Measurements from ENCODE around the gene TMEM229B. TPM values are rescaled to one million over a fixed set of nuclear protein-coding genes. Genes with fewer than 3 reads are reported as not detected.

The TMEM229B gene
- total RNA-seq, 1 donor from 2014 or later = 5.5 TPM

- intact Hi-C loops (cut with DNase I) = no loop called here
- H3K4me3 ChIP-seq = no peak overlapping the region
- H3K27ac ChIP-seq = no peak overlapping the region
- TF ChIP-seq, protein P1, sequence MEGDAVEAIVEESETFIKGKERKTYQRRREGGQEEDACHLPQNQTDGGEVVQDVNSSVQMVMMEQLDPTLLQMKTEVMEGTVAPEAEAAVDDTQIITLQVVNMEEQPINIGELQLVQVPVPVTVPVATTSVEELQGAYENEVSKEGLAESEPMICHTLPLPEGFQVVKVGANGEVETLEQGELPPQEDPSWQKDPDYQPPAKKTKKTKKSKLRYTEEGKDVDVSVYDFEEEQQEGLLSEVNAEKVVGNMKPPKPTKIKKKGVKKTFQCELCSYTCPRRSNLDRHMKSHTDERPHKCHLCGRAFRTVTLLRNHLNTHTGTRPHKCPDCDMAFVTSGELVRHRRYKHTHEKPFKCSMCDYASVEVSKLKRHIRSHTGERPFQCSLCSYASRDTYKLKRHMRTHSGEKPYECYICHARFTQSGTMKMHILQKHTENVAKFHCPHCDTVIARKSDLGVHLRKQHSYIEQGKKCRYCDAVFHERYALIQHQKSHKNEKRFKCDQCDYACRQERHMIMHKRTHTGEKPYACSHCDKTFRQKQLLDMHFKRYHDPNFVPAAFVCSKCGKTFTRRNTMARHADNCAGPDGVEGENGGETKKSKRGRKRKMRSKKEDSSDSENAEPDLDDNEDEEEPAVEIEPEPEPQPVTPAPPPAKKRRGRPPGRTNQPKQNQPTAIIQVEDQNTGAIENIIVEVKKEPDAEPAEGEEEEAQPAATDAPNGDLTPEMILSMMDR (IDR thresholded peaks at IDR 0.05) = no peak
- H3K4me1 ChIP-seq = no peaks in the 10 kb centered on the region
- no peaks in the 10 kb centered on the region for H3K36me3 ChIP-seq
- no peaks in the 10 kb centered on the region for H3K9me3 ChIP-seq
- DNase-seq (ENCODE audit: low spot score in 2 of 2) = no peak
- no peaks in the 10 kb centered on the region for H3K27me3 ChIP-seq
These were observed 21.6 kb upstream of the TMEM229B start for GRCh38 chr14:67510121-67510520.

- no peaks in the 10 kb centered on the region for H3K9me3 ChIP-seq
- H3K36me3 ChIP-seq = no peaks in the 10 kb centered on the region
- TF ChIP-seq, protein P1 (IDR thresholded peaks at IDR 0.05) = no peak
- H3K27ac ChIP-seq = no peak overlapping the region
- no peaks in the 10 kb centered on the region for H3K27me3 ChIP-seq
- H3K4me1 ChIP-seq = no peaks in the 10 kb centered on the region
- intact Hi-C loops (cut with DNase I) = no loop called here
- DNase-seq (ENCODE audit: low spot score in 2 of 2) = no peak
- H3K4me3 ChIP-seq = no peak overlapping the region
These were observed 20.4 kb upstream of the TMEM229B start for GRCh38 chr14:67508956-67509355.

GRCh38 chr14:67505254-67505653, 16.7 kb upstream of the TMEM229B start:
- H3K27me3 ChIP-seq = no peaks in the 10 kb centered on the region
- H3K4me1 ChIP-seq = no peaks in the 10 kb centered on the region
- DNase-seq (ENCODE audit: low spot score in 2 of 2) = no peak
- no peak overlapping the region for H3K27ac ChIP-seq
- no peaks in the 10 kb centered on the region for H3K36me3 ChIP-seq
- H3K9me3 ChIP-seq = no peaks in the 10 kb centered on the region
- no peak overlapping the region for H3K4me3 ChIP-seq
- TF ChIP-seq, protein P1 (IDR thresholded peaks at IDR 0.05) = no peak
- intact Hi-C loops (cut with DNase I) = no loop called here

- no peak for DNase-seq (ENCODE audit: low spot score in 2 of 2)
- Histone ChIP-seq H3K4me3 (no peak overlapping the region), H3K27ac (no peak overlapping the region), H3K36me3 (no peaks in the 10 kb centered on the region), H3K27me3 (no peaks in the 10 kb centered on the region), H3K4me1 (no peaks in the 10 kb centered on the region), H3K9me3 (no peaks in the 10 kb centered on the region)
- TF ChIP-seq, protein P1 (IDR thresholded peaks at IDR 0.05) = no peak
- intact Hi-C loops (cut with DNase I) = no loop called here
These were observed 14.8 kb upstream of the TMEM229B start for GRCh38 chr14:67503331-67503730.

DNA sequence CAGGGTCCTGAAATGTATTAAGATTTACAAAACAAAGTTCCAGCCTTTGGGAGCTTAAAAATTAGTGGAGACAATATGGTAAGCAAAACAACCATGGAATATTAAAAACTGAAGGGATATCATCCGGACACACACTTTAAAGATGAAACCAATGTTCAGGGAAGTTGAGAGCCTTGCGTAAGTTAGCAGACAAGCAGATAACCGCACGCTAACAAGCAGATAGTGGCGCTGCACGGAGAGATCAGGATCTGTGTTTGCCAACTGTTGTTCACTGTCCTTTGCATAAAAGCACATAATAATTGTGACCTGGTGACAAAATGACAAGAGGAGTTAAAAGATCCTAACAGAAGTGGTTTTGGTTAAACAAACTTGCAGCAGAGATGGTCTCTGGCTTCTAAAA, 14.3 kb upstream of the TMEM229B start:
- H3K27ac ChIP-seq = no peak overlapping the region
- no peaks in the 10 kb centered on the region for H3K9me3 ChIP-seq
- intact Hi-C loops (cut with DNase I) = no loop called here
- H3K4me3 ChIP-seq = no peak overlapping the region
- H3K27me3 ChIP-seq = no peaks in the 10 kb centered on the region
- no peaks in the 10 kb centered on the region for H3K36me3 ChIP-seq
- H3K4me1 ChIP-seq = no peaks in the 10 kb centered on the region
- TF ChIP-seq, protein P1 (IDR thresholded peaks at IDR 0.05) = no peak
- DNase-seq (ENCODE audit: low spot score in 2 of 2) = no peak

- no peaks in the 10 kb centered on the region for H3K36me3 ChIP-seq
- intact Hi-C loops (cut with DNase I) = no loop called here
- no peak overlapping the region for H3K4me3 ChIP-seq
- no peak overlapping the region for H3K27ac ChIP-seq
- DNase-seq (ENCODE audit: low spot score in 2 of 2) = no peak
- no peaks in the 10 kb centered on the region for H3K9me3 ChIP-seq
- no peaks in the 10 kb centered on the region for H3K27me3 ChIP-seq
- no peaks in the 10 kb centered on the region for H3K4me1 ChIP-seq
- TF ChIP-seq, protein P1 (IDR thresholded peaks at IDR 0.05) = no peak
These were observed 13.1 kb upstream of the TMEM229B start for GRCh38 chr14:67501670-67502069.

Measured in ascending aorta (tissue), 2 donors.